ENCODE measurements around the gene SLC19A3.

The SLC19A3 gene

GRCh38 chr2:227642656-227643055 is 75.2 kb downstream of the SLC19A3 start:
- Histone ChIP-seq H3K9ac (no peak overlapping the region), H3K4me2 (no peak overlapping the region), H2AFZ (ENCODE audit: low read depth) (no peak overlapping the region), H4K20me1 (ENCODE audit: insufficient read depth) (no peaks in the 10 kb centered on the region), H3K36me3 (ENCODE audit: insufficient read depth) (no peaks in the 10 kb centered on the region), H3K27ac (no peak overlapping the region), H3K79me2 (ENCODE audit: insufficient read depth, low read depth) (no peaks in the 10 kb centered on the region), H3K4me3 (IDR thresholded peaks at IDR 0.05; ENCODE audit: insufficient read depth, low read depth, low read length) (no peak overlapping the region), H3K27me3 (ENCODE audit: insufficient read depth, low read depth) (no peaks in the 10 kb centered on the region), H3K4me1 (ENCODE audit: low read depth, poor library complexity, severe bottlenecking) (no peaks in the 10 kb centered on the region)
- TF ChIP-seq CTCF (conservative IDR thresholded peaks at IDR 0.05; ENCODE audit: low read depth, low read length), result no peak

GRCh38 chr2:227634201-227634600 is 83.6 kb downstream of the SLC19A3 start:
- no peak overlapping the region for H3K4me3 ChIP-seq (IDR thresholded peaks at IDR 0.05; ENCODE audit: insufficient read depth, low read depth, low read length)
- H3K27ac ChIP-seq, result no peak overlapping the region
- no peak for TF ChIP-seq CTCF (conservative IDR thresholded peaks at IDR 0.05; ENCODE audit: low read depth, low read length)
- no peaks in the 10 kb centered on the region for H3K27me3 ChIP-seq (ENCODE audit: insufficient read depth, low read depth)
- H2AFZ ChIP-seq (ENCODE audit: low read depth), result no peak overlapping the region
- H3K36me3 ChIP-seq (ENCODE audit: insufficient read depth), result no peaks in the 10 kb centered on the region
- H4K20me1 ChIP-seq (ENCODE audit: insufficient read depth), result no peaks in the 10 kb centered on the region
- no peak overlapping the region for H3K4me2 ChIP-seq
- H3K4me1 ChIP-seq (ENCODE audit: low read depth, poor library complexity, severe bottlenecking), result no peaks in the 10 kb centered on the region
- H3K9ac ChIP-seq, result no peak overlapping the region
- H3K79me2 ChIP-seq (ENCODE audit: insufficient read depth, low read depth), result no peaks in the 10 kb centered on the region

Data from KMS-11 (cell line).